Endothelial cell of umbilical vein (primary cell): Measurements from ENCODE around the gene EFCAB8. TPM values are rescaled to one million over a fixed set of nuclear protein-coding genes. Genes with fewer than 3 reads are reported as not detected.

Experiments
- BruUV-seq: library from RNA; stranded (reverse); fragments of 400-500 nt; replicated peaks from 2 replicates; lab custom pipeline; 2021; lab: Mats Ljungman, UMichigan
- CTCF ChIA-PET: fragments of 300-600, 350-600 bp; sonication (Branson Sonifier 250); formaldehyde crosslinking; loops from one replicate; lab custom pipeline; 2021; ENCODE audit warnings: antibody characterized with exemption, inconsistent platforms; lab: Charles Lee
- POLR2A ChIA-PET: fragments of 300-600, 350-600 bp; sonication (Branson Sonifier 250); formaldehyde crosslinking; loops from one replicate; lab custom pipeline; 2021; ENCODE audit warnings: antibody characterized with exemption, inconsistent platforms; lab: Charles Lee
- DNase-seq: peaks from one replicate; pipeline ENCODE4 v3.0.0-alpha.2; 2011; ENCODE audit warnings: low read depth, low spot score
- FAIRE-seq: peaks from 2 replicates; lab custom pipeline; 2011; peaks lifted over from hg19 to GRCh38; lab: Jason Lieb, UNC
- H2AFZ ChIP-seq: 2 replicates; pipeline ENCODE4 v1.6.0; 2012; ENCODE audit warnings: low read depth, low read length, control low read depth, inconsistent platforms
- H3K27ac ChIP-seq: 2 replicates; pipeline ENCODE4 v1.5.1; 2011; ENCODE audit warnings: low read depth, mild to moderate bottlenecking, control low read depth, low read length, moderate library complexity; ENCODE audit not compliant: insufficient read depth
- H3K27me3 ChIP-seq, 2 experiments: 2 replicates each; pipeline versions ENCODE4 v1.6.0 to v1.6.1; 2011; ENCODE audit warnings: low read length in 2 of 2, mixed read lengths in 1 of 2; ENCODE audit not compliant: control insufficient read depth in 2 of 2, insufficient read depth in 2 of 2
- H3K36me3 ChIP-seq, 2 experiments: 2 replicates in 1 of 2; 3 replicates in 1 of 2; pipeline ENCODE4 v1.5.1; 2011; ENCODE audit warnings: low read length in 2 of 2, mild to moderate bottlenecking in 1 of 2, moderate library complexity in 1 of 2; ENCODE audit not compliant: control insufficient read depth in 2 of 2, insufficient read depth in 2 of 2; ENCODE audit errors: extremely low read depth in 1 of 2
- H3K4me1 ChIP-seq: 3 replicates; pipeline ENCODE4 v1.5.1; 2011; ENCODE audit warnings: mild to moderate bottlenecking, low read length; ENCODE audit not compliant: control insufficient read depth, insufficient read depth; ENCODE audit errors: extremely low read depth
- H3K4me2 ChIP-seq: 2 replicates; pipeline ENCODE4 v1.6.1; 2011; ENCODE audit warnings: low read length, control low read depth, mixed read lengths; ENCODE audit not compliant: insufficient read depth
- H3K4me3 ChIP-seq, 3 experiments: fragments of 200-600 bp in 1 of 3; sonication (generic), shearing (Covaris generic) in 1 of 3; replicated peaks in 1 of 3; 2 replicates each; pipeline ENCODE4 v1.5.1; 2011 to 2016; ENCODE audit warnings: control low read depth in 3 of 3, low read length in 3 of 3, mild to moderate bottlenecking in 2 of 3, inconsistent platforms in 1 of 3, low read depth in 1 of 3, moderate library complexity in 1 of 3; ENCODE audit not compliant: insufficient read depth in 1 of 3
- H3K79me2 ChIP-seq: 2 replicates; pipeline ENCODE4 v1.6.0; 2012; ENCODE audit warnings: low read length, inconsistent platforms; ENCODE audit not compliant: control insufficient read depth, insufficient read depth
- H3K9ac ChIP-seq: replicated peaks from 2 replicates; pipeline ENCODE3; 2011; ENCODE audit warnings: low read length, control low read depth; ENCODE audit not compliant: insufficient read depth; ENCODE audit errors: extremely low read depth
- H3K9me1 ChIP-seq: replicated peaks from 3 replicates; pipeline ENCODE4 v1.6.0; 2011; ENCODE audit warnings: mild to moderate bottlenecking, low read length; ENCODE audit not compliant: control insufficient read depth, insufficient read depth; ENCODE audit errors: extremely low read depth
- H3K9me3 ChIP-seq: replicated peaks from 2 replicates; pipeline ENCODE4 v1.5.1; 2012; ENCODE audit warnings: low read length, inconsistent platforms; ENCODE audit not compliant: control insufficient read depth, insufficient read depth
- H4K20me1 ChIP-seq: replicated peaks from 2 replicates; pipeline ENCODE3; 2011; ENCODE audit warnings: mild to moderate bottlenecking, low read length; ENCODE audit not compliant: control insufficient read depth, insufficient read depth; ENCODE audit errors: extremely low read depth
- CTCF ChIP-seq, 2 donors: IDR thresholded peaks; 1 replicate in 1 of 2; 2 replicates in 1 of 2; pipeline ENCODE4 v1.5.1; 2011; ENCODE audit warnings: low read length in 2 of 2, mild to moderate bottlenecking in 2 of 2, moderate library complexity in 2 of 2, control low read depth in 1 of 2, inconsistent platforms in 1 of 2, low read depth in 1 of 2; ENCODE audit not compliant: insufficient read depth in 1 of 2; ENCODE audit errors: extremely low read depth in 1 of 2
- EZH2 ChIP-seq: IDR thresholded peaks from 2 replicates; pipeline ENCODE4 v1.6.1; 2012; ENCODE audit warnings: borderline replicate concordance, low read depth, mild to moderate bottlenecking, moderate library complexity, low read length, inconsistent platforms; ENCODE audit not compliant: severe bottlenecking
- FOS ChIP-seq: IDR thresholded peaks from 2 replicates; pipeline ENCODE4 v1.6.1; 2011; ENCODE audit warnings: mild to moderate bottlenecking, low read length, moderate library complexity, borderline replicate concordance; ENCODE audit not compliant: insufficient read depth
- GATA2 ChIP-seq: IDR thresholded peaks from 2 replicates; pipeline ENCODE4 v1.7.0; 2011; ENCODE audit warnings: low read depth, mild to moderate bottlenecking, moderate library complexity, mixed read lengths, low read length; ENCODE audit not compliant: insufficient read length, insufficient read depth
- JUN ChIP-seq: IDR thresholded peaks from 2 replicates; pipeline ENCODE4 v1.6.1; 2011; ENCODE audit warnings: borderline replicate concordance, low read depth; ENCODE audit not compliant: insufficient read length, insufficient read depth
- MAX ChIP-seq: IDR thresholded peaks from 2 replicates; pipeline ENCODE4 v1.6.1; 2011; ENCODE audit not compliant: insufficient read depth, insufficient read length
- MYC ChIP-seq: IDR thresholded peaks from one replicate; pipeline ENCODE4 v1.6.1; 2011; ENCODE audit warnings: mild to moderate bottlenecking, low read depth, low read length
- POLR2A ChIP-seq: IDR thresholded peaks from 2 replicates; pipeline ENCODE4 v1.6.1; 2012; ENCODE audit warnings: low read depth, mild to moderate bottlenecking, control low read depth, low read length
- POLR2AphosphoS5 ChIP-seq: IDR thresholded peaks from 2 replicates; pipeline ENCODE4 v1.6.1; 2012; ENCODE audit warnings: low read depth, mild to moderate bottlenecking, control low read depth, low read length, moderate library complexity; ENCODE audit not compliant: insufficient read depth
- dilution Hi-C: fragments of 300-500 bp; cut with MboI; formaldehyde crosslinking; loops from one replicate; pipeline ENCODE4 v1.15.0; 2019; ENCODE audit warnings: low sequenced_read_pairs; ENCODE audit not compliant: extremely low pct_ligation_motif_present
- intact Hi-C: fragments of 100-400 bp; cut with micrococcal nuclease; formaldehyde crosslinking; loops from one replicate; pipeline ENCODE4 v1.10.0; 2022
- polyA plus RNA-seq, 4 experiments: library from polyadenylated mRNA; depleted of rRNA in 3 of 4; stranded (reverse) in 3 of 4; unstranded in 1 of 4; fragments of >200 nt; gene quantifications; 2 replicates each; pipeline versions ENCODE4 v1.2.1 to v1.2.3, GENCODE V29; 2011 to 2012; ENCODE audit warnings: missing spikeins in 1 of 4
- total RNA-seq: library from RNA; stranded (reverse); gene quantifications from 2 replicates; pipeline ENCODE4 v1.2.3, GENCODE V29; 2021

The EFCAB8 gene
- total and polyA plus RNA-seq, 2 donors (not counting 3 experiments of a cell fraction or from before 2014, with no cell fraction given), result 0.01 to 0.31 TPM

- BruUV-seq, result no TSS peak
- intact Hi-C loops (no loop called here), dilution Hi-C loops (no loop called here)
- H3K4me2 ChIP-seq, result no peak overlapping the region
- H3K9me1 ChIP-seq, result no peaks in the 10 kb centered on the region
- DNase-seq, result no peak
- H4K20me1 ChIP-seq, result no peaks in the 10 kb centered on the region
- H3K9me3 ChIP-seq, result no peaks in the 10 kb centered on the region
- no peaks in the 10 kb centered on the region for H3K27me3 ChIP-seq
- POLR2A ChIA-PET, result no interaction called here
- H3K4me3 ChIP-seq, result no peak overlapping the region
- no peak overlapping the region for H3K9ac ChIP-seq
- FAIRE-seq, result no peak
- H3K4me1 ChIP-seq, result no peaks in the 10 kb centered on the region
- no peak for TF ChIP-seq POLR2A
- TF ChIP-seq JUN, result no peak
- no peak for TF ChIP-seq CTCF (IDR thresholded peaks at IDR 0.05; ENCODE audit: extremely low read depth in 1 of 2, insufficient read depth in 1 of 2, low read depth in 1 of 2, low read length in 2 of 2)
- no peak for TF ChIP-seq POLR2AphosphoS5
- TF ChIP-seq MYC, result no peak
- TF ChIP-seq GATA2, result no peak
- TF ChIP-seq EZH2, result no peak
- no peak for TF ChIP-seq MAX
- TF ChIP-seq FOS, result no peak
- CTCF ChIA-PET, result interaction anchor here (1.1 to 1.6 kb wide), 2 partner anchors 8 to 10 kb away, joined by 3 to 4 read pairs; no protein-coding TSS in a partner anchor
- no peaks in the 10 kb centered on the region for H3K36me3 ChIP-seq
- H3K79me2 ChIP-seq, result no peaks in the 10 kb centered on the region
- no peak overlapping the region for H2AFZ ChIP-seq
- H3K27ac ChIP-seq, result no peak overlapping the region
These were observed 126.9 kb downstream of the EFCAB8 start for GRCh38 chr20:32985596-32985995.
